SH-SY5Y (cell line): ENCODE measurements around the gene ZAR1.

ENCODE experiments used
- GATA2 ChIP-seq: IDR thresholded peaks from 2 replicates; pipeline ENCODE4 v1.6.1; 2011; ENCODE audit warnings: mild to moderate bottlenecking, low read depth, low read length
- GATA3 ChIP-seq: IDR thresholded peaks from 2 replicates; pipeline ENCODE4 v1.6.1; 2011; ENCODE audit warnings: low read depth, mild to moderate bottlenecking, low read length, moderate library complexity

GRCh38 chr4:48450740-48451139, 39.3 kb upstream of the ZAR1 start:
- TF ChIP-seq GATA3 (no peak), GATA2 (no peak)
